Neuronal stem cell (in vitro differentiated cells): ENCODE measurements around the gene WRAP53.

Source experiments
- DNase-seq: peaks from one replicate; pipeline ENCODE4 v3.0.0-alpha.2; 2013; ENCODE audit warnings: low spot score
- H2AFZ ChIP-seq: one replicate; pipeline ENCODE4 v1.6.1; 2013; ENCODE audit warnings: mild to moderate bottlenecking, low read length, inconsistent platforms
- H2AK5ac ChIP-seq: 2 replicates; pipeline ENCODE4 v1.6.1; 2013; ENCODE audit warnings: low read depth, mild to moderate bottlenecking, inconsistent platforms, low read length, moderate library complexity, mixed read lengths
- H2BK120ac ChIP-seq: 2 replicates; pipeline ENCODE4 v1.6.1; 2013; ENCODE audit warnings: low read depth, mild to moderate bottlenecking, inconsistent platforms, low read length, moderate library complexity, mixed read lengths
- H2BK12ac ChIP-seq: one replicate; pipeline ENCODE4 v1.6.1; 2013; ENCODE audit warnings: low read length, inconsistent platforms
- H2BK15ac ChIP-seq: 2 replicates; pipeline ENCODE4 v1.6.1; 2013; ENCODE audit warnings: mild to moderate bottlenecking, low read length, inconsistent platforms, mixed read lengths
- H2BK5ac ChIP-seq: one replicate; pipeline ENCODE4 v1.6.1; 2013; ENCODE audit warnings: inconsistent platforms, mild to moderate bottlenecking, low read length, moderate library complexity
- H3K14ac ChIP-seq: one replicate; pipeline ENCODE4 v1.6.1; 2013; ENCODE audit warnings: low read length, inconsistent platforms
- H3K18ac ChIP-seq: 2 replicates; pipeline ENCODE4 v1.6.1; 2013; ENCODE audit warnings: low read length, inconsistent platforms
- H3K23ac ChIP-seq: 2 replicates; pipeline ENCODE4 v1.6.1; 2013; ENCODE audit warnings: low read depth, mild to moderate bottlenecking, mixed read lengths, low read length, inconsistent platforms; ENCODE audit not compliant: poor library complexity
- H3K27ac ChIP-seq: replicated peaks from 3 replicates; pipeline ENCODE4 v1.5.1; 2013; ENCODE audit warnings: low read length, inconsistent platforms
- H3K27me3 ChIP-seq, 3 experiments: 2 replicates each; pipeline ENCODE4 v1.6.1; 2013; ENCODE audit warnings: low read length in 3 of 3, mild to moderate bottlenecking in 2 of 3, inconsistent platforms in 1 of 3, low read depth in 1 of 3, mixed read lengths in 1 of 3, moderate library complexity in 1 of 3; ENCODE audit not compliant: control insufficient read depth in 3 of 3, insufficient read depth in 3 of 3
- H3K36me3 ChIP-seq, 2 donors: replicated peaks in 1 of 2; 2 replicates each; pipeline ENCODE4 v1.6.1; 2013; ENCODE audit warnings: low read length in 2 of 2; ENCODE audit not compliant: control insufficient read depth in 2 of 2, insufficient read depth in 2 of 2
- H3K4ac ChIP-seq: 2 replicates; pipeline ENCODE4 v1.6.1; 2013; ENCODE audit warnings: inconsistent platforms, mild to moderate bottlenecking, low read length, moderate library complexity
- H3K4me1 ChIP-seq, 2 donors: 1 replicate in 1 of 2; 2 replicates in 1 of 2; pipeline ENCODE4 v1.6.1; 2013; ENCODE audit warnings: low read length in 2 of 2, low read depth in 1 of 2; ENCODE audit not compliant: control insufficient read depth in 2 of 2, insufficient read depth in 1 of 2
- H3K4me2 ChIP-seq: one replicate; pipeline ENCODE4 v1.6.1; 2013; ENCODE audit warnings: mild to moderate bottlenecking, low read length, inconsistent platforms; ENCODE audit not compliant: insufficient read depth, poor library complexity, severe bottlenecking
- H3K4me3 ChIP-seq, 2 donors: 2 replicates each; pipeline ENCODE4 v1.5.1; 2013; ENCODE audit warnings: low read length in 2 of 2, mild to moderate bottlenecking in 2 of 2, inconsistent platforms in 1 of 2, moderate library complexity in 1 of 2
- H3K79me1 ChIP-seq: one replicate; pipeline ENCODE4 v1.6.1; 2013; ENCODE audit warnings: low read depth, mild to moderate bottlenecking, inconsistent platforms, low read length, moderate library complexity
- H3K9ac ChIP-seq: one replicate; pipeline ENCODE4 v1.6.1; 2013; ENCODE audit warnings: mild to moderate bottlenecking, low read depth, low read length, inconsistent platforms; ENCODE audit not compliant: poor library complexity
- H3K9me3 ChIP-seq, 2 donors: replicated peaks in 1 of 2; 2 replicates each; pipeline versions ENCODE3 to v1.6.1; 2013; ENCODE audit warnings: low read length in 2 of 2, mild to moderate bottlenecking in 2 of 2, inconsistent platforms in 1 of 2, low read depth in 1 of 2, mixed read lengths in 1 of 2, moderate library complexity in 1 of 2; ENCODE audit not compliant: control insufficient read depth in 2 of 2, insufficient read depth in 1 of 2
- H4K8ac ChIP-seq: one replicate; pipeline ENCODE4 v1.6.1; 2013; ENCODE audit warnings: low read depth, mild to moderate bottlenecking, inconsistent platforms, low read length, moderate library complexity
- H4K91ac ChIP-seq: one replicate; pipeline ENCODE4 v1.6.1; 2013; ENCODE audit warnings: low read length, low read depth, mild to moderate bottlenecking, inconsistent platforms; ENCODE audit not compliant: poor library complexity
- WGBS, 2 donors: extraction: QIAGEN DNeasy Blood & Tissue Kit; methylation state at CpG; one replicate each; pipeline ENCODE4 v1.1.7; 2013; ENCODE audit warnings: missing lambda C conversion rate in 2 of 2, mixed read lengths in 1 of 2; ENCODE audit not compliant: insufficient read length in 2 of 2, insufficient replicate concordance in 1 of 2; ENCODE audit errors: extremely low coverage in 2 of 2; 5-methylcytosine and 5-hydroxymethylcytosine counted together

The WRAP53 gene

DNA sequence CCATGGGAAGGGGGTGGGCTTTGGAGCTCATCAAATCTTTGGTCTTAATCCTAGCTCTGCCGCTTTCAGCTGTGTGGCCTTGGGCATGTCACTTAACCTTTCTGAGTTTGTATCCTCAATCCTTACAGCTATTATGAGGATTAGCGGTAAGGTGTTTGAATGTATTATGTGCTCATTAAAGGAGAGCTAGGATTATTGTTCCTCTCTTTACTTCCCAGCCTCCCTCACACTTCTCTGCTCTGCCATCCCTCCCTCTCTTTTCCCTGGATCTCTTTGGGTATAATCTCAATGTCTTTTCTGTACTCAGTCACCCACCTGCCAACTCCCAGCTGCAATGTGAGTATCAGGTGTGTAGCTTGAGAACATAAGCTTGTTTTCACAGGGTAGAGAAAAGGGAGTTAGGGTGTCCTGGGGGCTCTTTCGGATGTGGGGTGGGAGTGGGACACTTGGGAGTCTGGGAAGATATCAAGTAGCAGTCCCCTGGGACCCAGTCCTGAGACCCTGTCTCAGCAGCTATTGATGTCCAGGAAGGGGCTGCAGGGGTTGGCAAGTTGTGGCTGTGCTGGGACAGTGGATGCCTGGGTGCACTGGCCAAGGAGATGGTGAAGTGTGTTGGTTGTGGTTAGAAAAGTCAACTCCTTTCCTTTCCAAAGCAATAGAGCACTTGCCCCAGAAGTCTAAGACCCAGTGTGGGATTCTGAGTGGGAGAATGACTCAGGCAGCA is 18.5 kb downstream of the WRAP53 start:
- Histone ChIP-seq H3K14ac (no peak overlapping the region), H3K9ac (no peak overlapping the region), H3K27me3 (no peaks in the 10 kb centered on the region), H3K18ac (no peak overlapping the region), H2AK5ac (no peak overlapping the region), H3K4me1 (peaks cover 37 to 50% of the 10 kb centered on the region in 2 donors), H4K91ac (no peak overlapping the region), H3K23ac (no peak overlapping the region), H2BK15ac (no peak overlapping the region), H3K4ac (no peak overlapping the region), H3K79me1 (peaks cover 10% of the 10 kb centered on the region), H2BK5ac (no peak overlapping the region), H2BK12ac (no peak overlapping the region), H3K4me2 (no peak overlapping the region), H3K27ac (no peak overlapping the region), H2AFZ (no peak overlapping the region), H4K8ac (no peak overlapping the region), H2BK120ac (no peak overlapping the region), H3K36me3 (peaks cover 6 to 38% of the 10 kb centered on the region in 2 donors), H3K4me3 (peak overlapping the region in 1 of 2 donors; percentile 73), H3K9me3 (no peaks in the 10 kb centered on the region)
- no peak for DNase-seq
- WGBS, 2 donors, result no CpG with 5 or more reads among the region's 3 CpGs

- Histone ChIP-seq H2BK12ac (no peak overlapping the region), H2AFZ (no peak overlapping the region), H3K27ac (no peak overlapping the region), H3K18ac (no peak overlapping the region), H3K9me3 (no peaks in the 10 kb centered on the region), H4K8ac (no peak overlapping the region), H3K4me2 (no peak overlapping the region), H2BK5ac (no peak overlapping the region), H3K27me3 (no peaks in the 10 kb centered on the region), H4K91ac (no peak overlapping the region), H2AK5ac (no peak overlapping the region), H3K4me1 (peaks cover 43 to 56% of the 10 kb centered on the region in 2 donors), H2BK120ac (no peak overlapping the region), H3K14ac (no peak overlapping the region), H3K79me1 (peaks cover 10% of the 10 kb centered on the region), H2BK15ac (no peak overlapping the region), H3K9ac (peak overlapping the region; percentile 39), H3K36me3 (peaks cover 0 to 31% of the 10 kb centered on the region in 2 donors), H3K4ac (no peak overlapping the region), H3K4me3 (peak overlapping the region in 1 of 2 donors; percentile 73), H3K23ac (no peak overlapping the region)
- no CpG with 5 or more reads among the region's 9 CpGs for WGBS, 2 donors
- no peak for DNase-seq
Observed at GRCh38 chr17:7707446-7707845, 19.2 kb downstream of the WRAP53 start.

- Histone ChIP-seq H4K91ac (no peak overlapping the region), H2AFZ (no peak overlapping the region), H3K14ac (no peak overlapping the region), H3K4me2 (no peak overlapping the region), H3K4me1 (peaks cover 44 to 58% of the 10 kb centered on the region in 2 donors), H2BK5ac (no peak overlapping the region), H3K79me1 (peaks cover 10% of the 10 kb centered on the region), H3K23ac (no peak overlapping the region), H3K36me3 (peaks cover 0 to 25% of the 10 kb centered on the region in 2 donors), H3K27me3 (no peaks in the 10 kb centered on the region), H4K8ac (no peak overlapping the region), H2AK5ac (no peak overlapping the region), H3K9me3 (no peaks in the 10 kb centered on the region), H3K18ac (no peak overlapping the region), H2BK15ac (no peak overlapping the region), H3K4ac (no peak overlapping the region), H2BK120ac (no peak overlapping the region), H3K27ac (no peak overlapping the region), H3K4me3 (no peak overlapping the region), H3K9ac (peak overlapping the region; percentile 39), H2BK12ac (no peak overlapping the region)
- no peak for DNase-seq
- WGBS, 2 donors, result no CpG with 5 or more reads among the region's 22 CpGs
Observed at GRCh38 chr17:7707858-7708750, 19.8 kb downstream of the WRAP53 start.

GRCh38 chr17:7709031-7709430 is 20.8 kb downstream of the WRAP53 start:
- H3K27ac ChIP-seq, result no peak overlapping the region
- DNase-seq, result no peak
- no peak overlapping the region for H3K4ac ChIP-seq
- peaks cover 10% of the 10 kb centered on the region for H3K79me1 ChIP-seq
- no peak overlapping the region for H2BK15ac ChIP-seq
- H2AK5ac ChIP-seq, result no peak overlapping the region
- H4K91ac ChIP-seq, result no peak overlapping the region
- no peak overlapping the region for H3K9ac ChIP-seq
- no peak overlapping the region for H3K14ac ChIP-seq
- H3K27me3 ChIP-seq, result no peaks in the 10 kb centered on the region
- H3K4me3 ChIP-seq, result no peak overlapping the region
- H2BK120ac ChIP-seq, result no peak overlapping the region
- peaks cover 40 to 59% of the 10 kb centered on the region in 2 donors for H3K4me1 ChIP-seq
- no peak overlapping the region for H2BK12ac ChIP-seq
- peaks cover 0 to 24% of the 10 kb centered on the region in 2 donors for H3K36me3 ChIP-seq
- no peak overlapping the region for H2AFZ ChIP-seq
- no peak overlapping the region for H4K8ac ChIP-seq
- H3K9me3 ChIP-seq, result no peaks in the 10 kb centered on the region
- WGBS, 2 donors, result no CpG with 5 or more reads among the region's 11 CpGs
- no peak overlapping the region for H2BK5ac ChIP-seq
- no peak overlapping the region for H3K18ac ChIP-seq
- no peak overlapping the region for H3K4me2 ChIP-seq
- no peak overlapping the region for H3K23ac ChIP-seq
